GM19025 (cell line): ENCODE results near the gene GAREM2.
"Not testable (repeated sequence)": the region's sequence is repeated elsewhere in the genome, so short reads cannot be mapped to it uniquely, and the experiment has no call there.

Source experiments
- ATAC-seq: cut with Tn5 transposase; IDR thresholded peaks from one replicate; pipeline ENCODE4 v1.9.1; 2021; ENCODE audit warnings: mild to moderate bottlenecking, low read depth, moderate library complexity; ENCODE audit not compliant: unreplicated experiment

Gene GAREM2

DNA sequence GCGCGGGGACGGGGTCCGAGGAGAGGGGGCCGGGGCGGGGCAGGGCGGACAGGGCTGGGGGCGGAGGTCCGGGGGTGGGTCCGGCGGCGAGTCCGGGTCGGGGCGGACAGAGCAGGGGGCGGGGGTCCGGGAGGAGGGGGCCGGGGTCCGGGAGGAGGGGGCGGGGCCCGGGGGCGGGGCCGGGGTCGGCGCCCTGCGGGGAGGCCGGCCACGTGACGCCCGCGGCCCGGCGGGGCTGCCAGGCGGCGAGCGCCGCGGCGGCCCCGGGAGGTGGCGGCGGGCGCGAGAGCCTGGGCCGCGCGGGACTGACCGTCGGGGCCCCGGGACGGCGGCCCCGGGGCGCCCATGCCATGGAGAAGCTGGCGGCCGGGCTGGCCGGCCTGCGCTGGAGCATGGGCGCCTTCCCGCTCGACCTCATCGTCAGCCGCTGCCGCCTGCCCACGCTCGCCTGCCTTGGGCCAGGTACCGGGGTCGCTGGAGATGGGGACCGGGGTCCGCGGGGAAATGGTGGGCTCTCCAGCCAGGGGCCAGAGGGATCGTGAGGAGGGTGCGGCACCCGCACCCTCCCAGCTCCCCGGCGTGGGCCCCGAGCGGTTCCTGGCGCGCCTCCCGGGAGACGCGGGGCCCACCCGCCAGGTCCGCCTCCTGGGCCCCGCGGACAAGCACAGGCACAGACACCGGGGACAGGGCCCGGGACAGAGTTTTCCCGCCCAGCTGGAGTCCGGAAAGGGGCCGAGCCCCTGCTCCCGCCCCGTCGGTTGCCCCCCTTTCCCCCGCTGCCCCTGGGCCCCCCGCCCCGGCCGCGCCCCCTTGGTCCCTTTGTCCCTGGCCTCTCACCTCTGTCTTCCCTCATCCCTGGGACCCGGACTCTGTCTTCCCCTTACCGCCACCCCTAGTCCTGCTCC lies at the start of gene GAREM2:
GAREM2 (plus strand) TSS at position 218 of the 905 bp plus-strand sequence; CDS start at position 351, 133 bp downstream.
- no peak for ATAC-seq

DNA sequence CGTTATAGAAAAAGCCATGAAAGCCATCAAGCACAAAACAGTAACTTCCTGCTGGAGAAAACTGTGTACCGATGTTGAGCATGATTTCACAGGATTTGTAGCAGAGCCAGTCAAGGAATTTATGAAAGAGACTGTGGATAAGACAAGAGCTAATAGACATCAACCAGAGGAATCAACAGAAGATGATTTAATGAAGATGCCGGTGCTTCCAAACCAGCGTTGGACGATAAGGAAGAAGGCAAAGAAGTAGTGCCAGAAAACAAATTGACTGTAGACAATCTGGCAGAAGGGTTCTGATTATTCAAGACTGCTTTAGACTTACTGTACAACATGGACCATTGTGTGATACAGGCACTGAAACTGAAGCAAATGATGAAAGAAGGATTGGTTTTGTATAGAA lies 49.5 kb upstream of the GAREM2 start:
- ATAC-seq, result no peak

DNA sequence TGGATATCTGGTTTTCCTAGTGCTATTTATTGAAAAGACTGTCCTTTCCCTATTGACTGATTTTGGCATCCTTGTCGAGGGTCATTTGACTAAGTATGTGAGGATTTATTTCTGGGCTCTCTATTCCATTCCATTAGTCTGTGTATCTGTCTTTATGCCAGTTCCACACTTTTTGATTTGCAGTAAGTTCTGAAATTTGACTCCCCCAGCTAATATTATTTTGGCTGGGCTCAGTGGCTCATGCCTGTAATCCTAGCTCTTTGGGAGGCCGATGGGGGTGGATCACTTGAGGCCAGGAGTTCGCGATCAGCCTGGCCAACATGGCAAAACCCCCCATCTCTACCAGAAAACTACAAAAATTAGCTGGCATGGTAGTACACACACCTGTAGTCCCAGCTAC lies 46.8 kb upstream of the GAREM2 start:
- no peak for ATAC-seq

DNA sequence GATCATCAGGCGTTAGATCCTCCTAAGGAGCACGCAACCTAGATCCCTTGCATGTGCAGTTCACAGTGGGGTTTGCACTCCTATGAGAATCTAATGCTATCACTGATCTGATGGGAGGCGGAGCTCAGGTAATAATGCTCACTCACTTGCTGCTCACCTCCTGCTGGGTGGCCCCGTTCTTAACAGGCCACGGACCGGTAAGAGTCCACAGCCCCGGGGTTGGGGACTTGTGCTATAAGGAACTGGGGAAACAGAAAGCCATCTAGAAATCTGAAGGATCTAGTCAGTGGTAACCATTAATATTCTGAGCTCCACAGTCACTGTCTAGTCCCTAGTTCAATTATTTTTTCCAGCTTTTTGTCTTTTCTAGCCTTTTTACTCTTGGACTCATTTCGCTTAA lies 44.7 kb upstream of the GAREM2 start:
- no peak for ATAC-seq

DNA sequence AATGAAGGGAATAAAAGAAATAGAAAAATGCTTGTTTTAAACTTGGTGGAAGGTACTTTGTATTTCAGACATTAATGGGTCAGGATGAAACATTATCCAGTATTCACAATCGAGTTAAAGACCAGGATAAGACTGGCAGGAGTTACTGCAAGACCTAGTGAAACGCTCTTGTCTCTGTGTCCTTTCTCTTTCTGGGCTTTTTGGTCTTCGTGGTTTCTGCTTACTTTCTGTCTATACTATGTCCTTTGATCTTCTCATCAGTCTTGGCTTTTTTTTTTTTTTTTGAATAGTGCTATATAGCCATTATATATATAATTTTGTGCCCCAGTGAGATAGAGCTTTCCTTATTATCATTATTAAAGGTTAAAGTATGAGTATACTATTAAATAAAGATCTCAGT lies 42.1 kb upstream of the GAREM2 start:
- no peak for ATAC-seq

DNA sequence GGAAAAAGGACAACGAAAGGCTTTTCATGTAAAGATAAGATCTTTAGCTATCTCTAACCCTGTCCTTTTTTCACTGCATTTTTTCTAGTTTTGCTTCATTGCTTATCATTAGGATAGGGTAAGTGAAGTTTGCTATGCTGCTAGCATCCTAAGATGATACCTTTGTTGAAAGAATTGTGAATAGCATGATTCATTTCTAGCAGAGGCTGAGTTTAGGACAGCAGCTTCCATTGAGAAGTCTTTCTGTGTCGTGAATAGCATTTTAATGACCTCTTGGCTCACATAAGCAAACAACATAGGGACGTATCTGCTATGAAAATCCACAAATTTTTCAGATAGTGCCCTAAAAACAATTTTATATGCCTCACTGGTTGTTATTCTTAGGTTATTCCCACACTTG lies 36.4 kb upstream of the GAREM2 start:
- ATAC-seq, result no peak

DNA sequence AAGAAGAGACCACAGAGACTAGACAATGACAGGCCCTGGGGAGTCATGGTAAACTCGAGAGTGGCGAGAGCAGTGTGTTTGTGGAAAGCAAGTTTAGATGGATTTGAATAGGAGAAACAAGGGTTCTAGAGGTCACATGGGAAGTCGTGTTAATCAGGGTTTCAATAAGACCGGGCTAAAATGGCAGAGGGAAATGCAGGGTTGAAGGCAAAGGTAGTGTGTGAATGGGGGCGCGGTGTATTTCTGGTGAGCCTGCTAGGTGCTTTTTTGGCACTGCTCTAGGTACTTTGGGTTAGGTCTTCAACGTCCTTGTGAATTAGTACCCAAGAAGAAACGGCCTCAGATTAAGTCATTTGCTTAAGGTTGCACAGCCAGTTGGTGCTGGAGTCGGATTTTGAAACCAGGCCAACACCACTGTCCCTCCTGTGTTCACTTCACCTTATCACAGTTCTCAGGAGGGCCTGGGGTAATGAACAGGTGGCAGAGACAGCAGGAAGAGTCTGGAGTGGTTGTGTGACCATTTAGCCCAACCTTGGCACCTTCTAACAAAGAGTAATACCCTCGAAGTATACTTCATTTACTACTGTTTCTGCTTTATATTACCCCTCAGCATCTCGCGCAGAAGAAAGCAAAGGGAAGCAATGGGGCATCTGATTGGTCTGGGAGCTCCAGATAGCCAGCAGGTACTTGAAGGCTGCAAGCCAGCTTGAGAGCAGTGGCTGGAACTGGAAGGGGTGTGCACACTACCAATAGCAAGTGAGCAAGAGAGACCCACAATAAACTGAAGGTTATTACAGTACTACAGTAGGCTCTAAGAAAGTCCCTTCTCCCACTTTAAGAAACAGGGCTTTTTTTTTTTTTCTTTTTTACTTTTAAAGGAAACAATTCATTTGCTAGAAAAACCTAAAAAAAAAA lies 33.4 kb upstream of the GAREM2 start:
- no peak for ATAC-seq

DNA sequence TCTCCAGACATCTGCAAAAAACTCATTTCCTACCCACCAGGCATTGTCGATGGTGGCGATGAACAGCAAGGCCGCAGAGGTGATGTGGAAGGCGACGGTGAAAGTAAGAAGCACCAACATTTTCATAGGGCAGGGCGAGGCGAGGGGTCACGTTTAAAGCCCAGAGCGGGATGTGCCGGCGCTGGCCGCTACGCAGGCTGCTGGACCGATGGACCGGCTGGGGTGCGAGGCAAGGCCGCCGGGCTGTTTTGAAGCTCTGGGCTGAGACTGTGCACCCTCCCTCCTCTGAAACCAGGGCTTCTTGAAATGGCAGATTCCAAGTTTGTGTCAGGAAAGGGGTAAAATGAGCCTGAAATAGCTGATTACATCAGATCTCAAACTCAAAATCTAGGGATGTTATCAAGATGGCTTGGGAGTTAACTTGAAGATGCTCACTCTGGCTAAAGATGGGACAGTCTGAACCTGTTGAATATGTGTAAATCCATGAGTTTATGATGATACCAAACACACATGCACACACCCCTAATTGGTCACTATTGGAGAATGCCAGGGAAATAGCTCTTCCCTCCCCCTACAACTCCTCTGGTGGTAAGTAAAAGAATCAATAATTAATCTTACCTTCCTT lies 31.6 kb upstream of the GAREM2 start:
- ATAC-seq, result no peak

DNA sequence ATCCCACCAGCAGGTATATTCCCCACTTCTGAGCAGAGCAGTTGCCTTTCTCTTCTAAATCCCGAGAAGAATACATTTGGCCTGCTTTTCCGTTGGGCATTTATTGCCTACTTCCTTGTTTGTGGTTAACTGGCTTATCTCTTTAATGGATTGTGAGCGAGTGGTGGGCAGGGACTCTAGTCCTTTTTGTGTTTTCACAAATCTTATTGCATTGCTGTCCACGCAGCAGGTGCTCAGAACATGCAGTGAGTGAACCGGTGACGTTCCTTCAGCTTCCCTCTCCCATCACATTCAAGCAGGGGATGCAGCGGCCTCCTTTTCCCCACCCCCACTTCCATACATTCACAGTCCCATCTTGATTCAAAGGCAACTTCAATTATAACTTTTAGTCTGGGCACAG lies 28.9 kb upstream of the GAREM2 start:
- no peak for ATAC-seq

DNA sequence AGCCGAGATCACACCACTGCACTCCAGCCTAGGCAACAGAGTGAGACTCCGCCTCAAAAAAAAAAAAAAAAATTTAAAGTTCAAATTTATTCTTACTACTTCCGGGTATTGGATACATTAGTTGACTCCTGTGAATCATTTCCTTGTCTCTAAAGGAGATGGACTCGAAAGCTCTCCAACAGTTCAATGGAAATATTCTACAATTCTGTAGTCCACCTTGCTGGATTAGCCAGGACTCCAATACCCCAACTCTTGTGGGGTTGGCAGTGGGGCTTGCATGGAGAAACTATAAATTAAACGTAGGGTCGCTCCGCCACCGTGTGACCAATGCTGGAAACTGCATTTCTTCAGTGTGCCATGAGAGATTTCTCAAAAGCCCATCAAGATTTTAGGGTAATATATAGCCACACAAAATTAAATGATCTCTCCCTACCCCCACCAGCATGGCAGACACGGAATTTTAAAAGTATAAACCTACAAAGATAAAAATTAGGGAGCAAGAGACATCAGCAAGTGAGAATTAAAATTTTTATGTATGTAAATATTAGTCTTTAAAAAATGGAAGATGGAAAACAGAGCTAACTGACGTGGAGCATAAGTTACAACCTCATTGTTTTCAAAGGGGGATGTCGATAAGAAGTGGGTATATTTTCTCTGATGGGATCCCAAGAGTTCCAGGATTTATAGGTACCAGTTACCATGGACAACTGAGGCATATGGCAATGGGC lies 27.8 kb upstream of the GAREM2 start:
- ATAC-seq, result no peak

DNA sequence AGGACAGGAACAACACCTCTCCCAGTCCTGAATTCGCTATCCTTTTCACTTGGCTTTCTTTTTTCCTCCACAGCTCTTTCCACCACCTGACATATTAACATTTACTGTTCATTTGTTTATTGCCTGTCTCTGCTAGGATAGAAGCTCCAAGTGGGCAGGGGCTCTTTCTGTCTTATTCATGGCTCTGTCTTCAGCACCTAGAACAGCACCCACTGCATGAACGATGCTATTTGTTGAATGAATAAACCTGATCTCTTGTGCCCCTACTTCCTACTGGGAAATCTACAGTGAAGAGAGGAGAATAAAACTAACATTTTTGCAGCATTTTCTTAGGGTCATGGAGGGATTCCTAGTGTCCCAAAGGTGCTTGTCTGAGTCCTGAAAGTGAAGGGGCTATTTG lies 24.4 kb upstream of the GAREM2 start:
- ATAC-seq, result no peak

DNA sequence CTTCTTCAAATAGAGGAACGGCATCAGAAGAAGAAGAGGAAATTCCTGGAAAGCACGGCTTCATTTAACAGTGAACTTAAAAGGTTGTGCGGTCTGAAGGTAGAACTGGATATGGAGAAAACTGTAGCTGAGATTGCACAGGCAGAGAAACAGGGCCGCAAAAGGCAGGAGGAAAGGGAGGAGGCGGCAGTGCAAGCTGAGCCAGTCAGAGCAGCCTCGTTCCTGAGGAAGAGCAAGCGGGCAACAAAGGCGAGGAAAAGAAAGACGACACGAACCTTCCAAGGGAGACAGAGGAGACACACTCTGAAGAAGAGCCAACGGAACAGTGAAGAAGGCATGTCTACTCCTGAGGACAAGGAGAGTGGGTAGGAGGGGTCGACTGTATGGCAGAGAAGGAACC lies 22.6 kb upstream of the GAREM2 start:
- no peak for ATAC-seq

DNA sequence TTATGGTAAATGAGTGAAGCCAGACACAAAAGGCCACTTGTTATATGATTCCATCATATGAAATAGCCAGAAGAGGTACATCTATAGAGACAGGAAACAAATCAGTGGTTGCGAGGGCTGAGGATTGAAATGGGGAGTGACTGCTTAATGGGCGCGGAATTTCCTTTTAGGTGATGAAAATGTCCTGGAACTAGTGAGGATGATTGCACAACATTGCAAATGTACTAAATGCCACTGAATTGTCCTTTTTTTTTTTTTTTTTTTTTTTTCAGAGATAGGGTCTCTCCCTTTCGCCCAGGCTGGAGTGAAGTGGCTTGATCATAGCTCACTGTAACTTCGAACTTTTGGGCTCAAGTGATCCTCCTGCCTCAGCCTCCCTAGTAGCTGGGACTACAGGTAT lies 15.3 kb upstream of the GAREM2 start:
- ATAC-seq, result no peak

DNA sequence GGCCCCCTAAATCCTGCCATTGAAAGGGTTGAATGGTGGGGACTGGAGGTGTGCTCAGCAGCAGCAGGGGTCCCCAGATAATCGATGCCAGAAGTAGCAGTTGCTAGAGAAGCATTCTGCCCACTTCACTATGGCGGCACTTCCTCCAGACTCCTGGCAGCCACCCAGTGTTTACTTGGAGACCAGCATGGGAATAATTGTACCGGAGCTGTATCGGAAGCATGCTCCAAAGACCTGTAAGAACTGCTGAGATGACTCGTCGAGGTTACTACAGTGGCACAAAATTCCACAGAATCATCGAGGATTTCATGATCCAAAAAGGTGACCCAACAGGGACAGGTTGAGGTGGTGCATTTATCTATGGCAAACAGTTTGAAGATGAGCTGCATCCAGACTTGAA lies 11.0 kb upstream of the GAREM2 start:
- no peak for ATAC-seq

DNA sequence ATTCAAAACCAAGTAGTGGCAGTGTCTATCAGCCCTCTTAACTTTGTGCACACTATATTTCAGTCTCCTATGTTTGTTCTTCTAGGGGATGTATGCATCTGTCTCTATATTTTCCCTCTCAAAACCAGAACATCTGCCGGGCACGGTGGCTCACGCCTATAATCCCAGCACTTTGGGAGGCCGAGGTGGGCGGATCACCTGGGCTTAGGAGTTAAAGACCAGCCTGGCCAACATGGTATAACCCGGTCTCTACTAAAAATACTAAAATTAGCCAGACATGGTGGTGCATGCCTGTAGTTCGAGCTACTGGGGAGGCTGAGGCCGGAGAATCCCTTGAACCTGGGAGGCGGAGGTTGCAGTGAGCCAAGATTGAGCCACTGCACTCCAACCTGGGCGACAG lies 9.9 kb upstream of the GAREM2 start:
- ATAC-seq, result no peak

DNA sequence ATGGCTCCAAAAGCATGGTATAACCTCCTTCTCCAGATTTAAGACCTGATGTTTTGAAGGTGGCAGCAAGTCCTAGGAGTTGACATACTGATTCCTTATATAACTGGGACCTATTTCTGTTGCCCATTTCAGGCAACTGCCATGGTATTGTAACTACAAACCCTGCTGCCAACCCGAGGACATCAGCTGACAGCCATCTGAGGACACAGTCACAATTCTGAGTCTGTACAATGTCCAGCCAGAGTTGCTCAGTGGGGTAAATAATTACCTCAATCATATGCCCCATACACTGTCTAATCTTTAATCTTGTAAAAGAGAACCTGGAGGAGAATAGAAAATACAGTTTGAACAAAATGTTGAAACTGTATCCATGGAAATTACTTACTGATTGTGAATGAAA lies 8.7 kb upstream of the GAREM2 start:
- no peak for ATAC-seq

DNA sequence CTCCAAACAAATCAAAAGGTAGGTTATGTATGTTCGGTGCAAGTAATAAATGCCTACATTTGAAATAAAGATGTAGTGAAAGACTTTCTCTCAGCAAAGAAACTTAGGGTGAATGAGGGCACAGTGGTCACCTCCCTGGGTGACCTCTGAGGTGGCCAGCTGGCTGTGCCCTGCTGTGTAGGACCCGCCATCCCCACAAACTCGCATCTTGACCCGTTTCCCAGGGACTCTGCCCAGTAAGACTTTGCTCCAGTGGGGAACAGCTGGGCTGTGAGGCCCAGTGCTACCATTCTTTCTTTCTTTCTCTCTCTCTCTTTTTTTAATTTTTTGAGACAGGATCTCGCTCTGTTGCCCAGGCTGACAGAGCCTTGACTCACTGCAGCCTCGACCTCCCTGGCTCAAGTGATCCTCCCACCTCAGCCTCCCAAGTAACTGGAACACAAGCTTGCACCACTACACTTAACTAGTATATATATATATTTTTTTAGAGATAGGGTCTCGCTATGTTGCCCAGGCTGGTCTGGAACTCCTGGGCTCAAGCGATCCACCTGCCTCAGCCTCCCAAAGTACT lies 8.2 kb upstream of the GAREM2 start:
- no peak for ATAC-seq

DNA sequence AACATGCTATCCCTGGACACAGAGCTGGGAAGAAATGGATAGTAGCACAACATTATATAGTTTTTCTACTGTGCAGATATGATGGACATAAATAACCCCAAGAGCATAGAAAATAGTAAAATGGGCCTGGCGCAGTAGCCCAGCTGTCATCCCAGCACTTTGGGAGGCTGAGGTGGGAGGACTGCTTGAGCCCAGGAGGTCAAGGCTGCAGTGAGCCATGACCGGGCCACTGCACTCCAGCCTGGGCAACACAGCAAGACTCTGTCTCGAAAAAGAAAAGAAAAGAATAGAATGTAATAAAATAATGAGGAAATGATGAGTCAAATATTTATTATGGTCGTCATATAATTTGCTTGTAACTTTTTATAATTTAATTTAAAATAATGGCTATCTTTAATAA lies 7.5 kb upstream of the GAREM2 start:
- no peak for ATAC-seq

DNA sequence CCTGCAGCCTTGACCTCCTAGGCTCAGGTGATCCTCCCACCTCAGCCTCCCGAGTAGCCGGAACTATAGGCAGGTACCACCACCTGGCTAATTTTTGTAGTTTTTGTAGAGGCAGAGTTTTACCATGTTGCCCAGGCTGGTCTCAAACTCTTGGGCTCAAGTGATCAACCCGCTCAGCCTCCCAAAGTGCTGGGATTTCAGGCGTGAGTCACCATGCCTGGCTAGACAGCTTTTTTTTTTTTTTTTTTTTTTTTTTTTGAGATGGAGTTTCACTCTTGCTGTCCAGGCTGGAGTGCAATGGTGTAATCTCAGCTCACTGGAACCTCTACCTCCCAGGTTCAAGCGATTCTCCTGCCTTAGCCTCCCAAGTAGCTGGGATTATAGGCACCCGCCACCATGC lies 6.3 kb upstream of the GAREM2 start:
- ATAC-seq, result not testable (repeated sequence)

DNA sequence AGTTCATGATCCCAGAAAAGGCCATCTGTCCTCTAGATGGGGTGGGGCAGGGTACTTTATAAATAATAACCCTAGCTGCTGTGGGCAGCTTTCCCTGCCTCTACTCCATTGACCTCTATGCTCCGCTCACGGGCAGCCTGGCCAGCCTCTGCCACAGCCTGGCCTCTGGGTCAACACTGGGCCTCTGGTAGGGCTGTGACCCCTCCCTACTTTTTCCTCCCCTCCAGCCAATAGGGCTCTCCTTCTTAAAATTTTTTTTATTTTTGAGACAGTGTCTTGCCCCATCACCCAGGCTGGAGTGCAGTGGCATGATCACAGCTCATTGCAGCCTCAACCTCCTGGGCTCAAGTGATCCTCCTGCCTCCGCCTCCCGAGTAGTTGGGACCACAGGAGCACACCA lies 4.1 kb upstream of the GAREM2 start:
- no peak for ATAC-seq
